ENCODE data around the gene RBMS1. TPM values are rescaled to one million over a fixed set of nuclear protein-coding genes. Genes with fewer than 3 reads are reported as not detected.

Gene RBMS1
- total RNA-seq, 1 donor, result 111 TPM

DNA sequence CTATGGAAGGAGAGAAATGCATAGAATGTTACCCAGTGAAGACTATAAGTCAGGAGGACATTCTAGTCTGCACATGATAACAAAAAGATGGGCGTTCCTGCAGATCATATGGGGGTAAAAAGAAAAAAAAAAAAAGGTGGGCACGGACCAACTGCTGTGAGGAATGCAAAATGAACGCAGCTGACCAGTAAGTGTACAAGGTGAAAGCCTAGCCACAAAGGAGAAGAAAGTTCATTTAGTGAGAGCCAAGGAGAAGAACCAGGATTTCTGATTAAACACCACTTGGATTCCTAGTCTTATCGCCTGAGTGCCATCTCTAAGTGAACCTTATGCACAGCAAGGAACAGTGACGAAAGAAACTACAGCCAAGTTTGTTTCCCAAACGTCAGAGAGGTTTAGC is 26.5 kb downstream of the RBMS1 start:
- Histone ChIP-seq H3K79me2 (ENCODE audit: insufficient read depth, low read length) (peaks cover 88% of the 10 kb centered on the region), H3K4me1 (ENCODE audit: insufficient read depth, low read length) (no peaks in the 10 kb centered on the region), H3K4me3 (ENCODE audit: insufficient read depth, low read length) (no peak overlapping the region), H3K9me3 (ENCODE audit: low read depth, low read length) (no peaks in the 10 kb centered on the region), H4K20me1 (ENCODE audit: insufficient read depth, low read length) (peaks cover 33% of the 10 kb centered on the region), H3K27ac (ENCODE audit: low read depth, low read length) (no peak overlapping the region), H3K36me3 (ENCODE audit: insufficient read depth, low read length) (no peaks in the 10 kb centered on the region), H3K27me3 (ENCODE audit: insufficient read depth, low read length) (no peaks in the 10 kb centered on the region), H3K4me2 (ENCODE audit: insufficient read depth, low read length) (no peak overlapping the region), H2AFZ (ENCODE audit: low read length) (no peak overlapping the region)
- no peak for DNase-seq (ENCODE audit: insufficient read length, low spot score, missing footprints)
- TF ChIP-seq, protein P1, sequence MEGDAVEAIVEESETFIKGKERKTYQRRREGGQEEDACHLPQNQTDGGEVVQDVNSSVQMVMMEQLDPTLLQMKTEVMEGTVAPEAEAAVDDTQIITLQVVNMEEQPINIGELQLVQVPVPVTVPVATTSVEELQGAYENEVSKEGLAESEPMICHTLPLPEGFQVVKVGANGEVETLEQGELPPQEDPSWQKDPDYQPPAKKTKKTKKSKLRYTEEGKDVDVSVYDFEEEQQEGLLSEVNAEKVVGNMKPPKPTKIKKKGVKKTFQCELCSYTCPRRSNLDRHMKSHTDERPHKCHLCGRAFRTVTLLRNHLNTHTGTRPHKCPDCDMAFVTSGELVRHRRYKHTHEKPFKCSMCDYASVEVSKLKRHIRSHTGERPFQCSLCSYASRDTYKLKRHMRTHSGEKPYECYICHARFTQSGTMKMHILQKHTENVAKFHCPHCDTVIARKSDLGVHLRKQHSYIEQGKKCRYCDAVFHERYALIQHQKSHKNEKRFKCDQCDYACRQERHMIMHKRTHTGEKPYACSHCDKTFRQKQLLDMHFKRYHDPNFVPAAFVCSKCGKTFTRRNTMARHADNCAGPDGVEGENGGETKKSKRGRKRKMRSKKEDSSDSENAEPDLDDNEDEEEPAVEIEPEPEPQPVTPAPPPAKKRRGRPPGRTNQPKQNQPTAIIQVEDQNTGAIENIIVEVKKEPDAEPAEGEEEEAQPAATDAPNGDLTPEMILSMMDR (IDR thresholded peaks at IDR 0.05; ENCODE audit: extremely low read depth, low read depth, low read length), result no peak

DNA sequence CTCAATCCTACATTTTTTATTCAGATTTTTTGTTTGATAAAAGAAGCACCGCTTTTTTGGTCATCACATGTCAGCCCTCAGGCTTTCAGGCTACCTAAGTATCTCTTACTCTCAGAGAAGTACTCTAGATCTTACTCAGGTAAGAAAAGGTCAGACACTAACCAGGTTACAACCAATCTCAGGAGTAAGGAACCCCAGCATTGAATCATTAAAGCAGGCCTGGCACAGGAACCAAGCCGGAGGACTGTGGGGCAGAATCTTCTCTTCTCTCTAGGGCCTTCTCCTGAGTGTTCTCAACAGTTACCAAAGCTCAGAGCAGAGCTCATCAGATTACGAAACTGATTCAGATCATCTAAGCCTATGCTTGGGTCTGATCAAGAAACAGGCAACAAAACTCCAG is 28.2 kb downstream of the RBMS1 start:
- H3K9me3 ChIP-seq (ENCODE audit: low read depth, low read length), result no peaks in the 10 kb centered on the region
- H3K27me3 ChIP-seq (ENCODE audit: insufficient read depth, low read length), result no peaks in the 10 kb centered on the region
- H3K4me3 ChIP-seq (ENCODE audit: insufficient read depth, low read length), result no peak overlapping the region
- H3K4me2 ChIP-seq (ENCODE audit: insufficient read depth, low read length), result no peak overlapping the region
- DNase-seq (ENCODE audit: insufficient read length, low spot score, missing footprints), result no peak
- H3K27ac ChIP-seq (ENCODE audit: low read depth, low read length), result no peak overlapping the region
- TF ChIP-seq, protein P1 (IDR thresholded peaks at IDR 0.05; ENCODE audit: extremely low read depth, low read depth, low read length), result no peak
- H3K4me1 ChIP-seq (ENCODE audit: insufficient read depth, low read length), result no peaks in the 10 kb centered on the region
- H4K20me1 ChIP-seq (ENCODE audit: insufficient read depth, low read length), result peaks cover 33% of the 10 kb centered on the region
- no peaks in the 10 kb centered on the region for H3K36me3 ChIP-seq (ENCODE audit: insufficient read depth, low read length)
- H3K79me2 ChIP-seq (ENCODE audit: insufficient read depth, low read length), result peaks cover 93% of the 10 kb centered on the region
- no peak overlapping the region for H2AFZ ChIP-seq (ENCODE audit: low read length)

DNA sequence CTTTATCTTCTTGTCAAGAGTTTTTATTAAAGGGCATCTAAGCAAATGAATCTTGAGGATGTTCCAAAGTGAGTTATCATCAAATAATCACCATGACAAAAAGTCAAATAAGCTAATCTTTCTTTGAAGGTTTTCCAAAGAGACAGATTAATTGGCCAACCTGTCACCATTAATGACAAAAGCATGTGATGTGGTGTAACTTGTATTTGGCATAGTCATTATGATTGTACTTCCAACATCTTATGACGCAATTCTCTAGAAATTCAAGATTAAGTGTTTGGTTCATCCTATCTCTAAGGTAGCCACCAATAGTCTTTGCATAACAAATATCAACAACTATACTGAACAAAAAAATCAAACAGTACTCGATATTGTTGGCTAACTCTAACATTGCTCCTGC is 28.6 kb downstream of the RBMS1 start:
- peaks cover 95% of the 10 kb centered on the region for H3K79me2 ChIP-seq (ENCODE audit: insufficient read depth, low read length)
- H2AFZ ChIP-seq (ENCODE audit: low read length), result no peak overlapping the region
- no peak overlapping the region for H3K4me2 ChIP-seq (ENCODE audit: insufficient read depth, low read length)
- no peak overlapping the region for H3K27ac ChIP-seq (ENCODE audit: low read depth, low read length)
- H3K36me3 ChIP-seq (ENCODE audit: insufficient read depth, low read length), result no peaks in the 10 kb centered on the region
- no peaks in the 10 kb centered on the region for H3K9me3 ChIP-seq (ENCODE audit: low read depth, low read length)
- H4K20me1 ChIP-seq (ENCODE audit: insufficient read depth, low read length), result peaks cover 33% of the 10 kb centered on the region
- no peak overlapping the region for H3K4me3 ChIP-seq (ENCODE audit: insufficient read depth, low read length)
- no peaks in the 10 kb centered on the region for H3K27me3 ChIP-seq (ENCODE audit: insufficient read depth, low read length)
- TF ChIP-seq, protein P1 (IDR thresholded peaks at IDR 0.05; ENCODE audit: extremely low read depth, low read depth, low read length), result no peak
- no peaks in the 10 kb centered on the region for H3K4me1 ChIP-seq (ENCODE audit: insufficient read depth, low read length)
- no peak for DNase-seq (ENCODE audit: insufficient read length, low spot score, missing footprints)

DNA sequence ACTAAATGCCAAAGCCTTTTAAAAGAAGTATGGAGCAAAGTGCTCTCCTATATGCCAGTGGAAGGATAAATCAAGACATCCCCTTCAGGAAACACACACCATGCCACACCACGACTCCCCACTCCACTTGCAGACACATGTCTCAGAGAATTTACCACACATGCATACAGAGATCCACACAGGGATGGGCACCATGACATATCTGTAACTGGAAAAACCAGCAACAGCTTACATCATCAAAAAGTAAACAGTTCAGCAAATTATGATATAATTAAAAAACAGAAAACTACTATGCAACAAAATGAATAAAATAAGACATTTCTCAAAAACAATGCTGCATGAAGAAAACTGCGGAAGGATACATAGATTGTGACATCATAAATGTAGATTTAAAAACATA is 29.6 kb downstream of the RBMS1 start:
- no peak overlapping the region for H3K4me3 ChIP-seq (ENCODE audit: insufficient read depth, low read length)
- no peaks in the 10 kb centered on the region for H3K9me3 ChIP-seq (ENCODE audit: low read depth, low read length)
- no peaks in the 10 kb centered on the region for H3K36me3 ChIP-seq (ENCODE audit: insufficient read depth, low read length)
- H2AFZ ChIP-seq (ENCODE audit: low read length), result no peak overlapping the region
- no peak for DNase-seq (ENCODE audit: insufficient read length, low spot score, missing footprints)
- no peaks in the 10 kb centered on the region for H3K27me3 ChIP-seq (ENCODE audit: insufficient read depth, low read length)
- H4K20me1 ChIP-seq (ENCODE audit: insufficient read depth, low read length), result peaks cover 33% of the 10 kb centered on the region
- H3K79me2 ChIP-seq (ENCODE audit: insufficient read depth, low read length), result peaks cover 94% of the 10 kb centered on the region
- H3K4me2 ChIP-seq (ENCODE audit: insufficient read depth, low read length), result no peak overlapping the region
- H3K27ac ChIP-seq (ENCODE audit: low read depth, low read length), result no peak overlapping the region
- H3K4me1 ChIP-seq (ENCODE audit: insufficient read depth, low read length), result no peaks in the 10 kb centered on the region
- TF ChIP-seq, protein P1 (IDR thresholded peaks at IDR 0.05; ENCODE audit: extremely low read depth, low read depth, low read length), result no peak
